Renal cortical epithelial cell (primary cell): Measurements from ENCODE around the gene PHLDB3. TPM values are rescaled to one million over a fixed set of nuclear protein-coding genes. Genes with fewer than 3 reads are reported as not detected.

Experiments used
- DNase-seq: peaks from one replicate; pipeline ENCODE4 v3.0.0-alpha.2; 2011; ENCODE audit warnings: low read depth
- total RNA-seq: library from RNA; depleted of rRNA; stranded (reverse); fragments of >200 nt; gene quantifications from 2 replicates; pipeline ENCODE4 v1.2.3, GENCODE V29; 2014

The PHLDB3 gene
- total RNA-seq, 1 donor from 2014 or later, result 12.3 TPM

GRCh38 chr19:43468354-43469159 is 36.0 kb downstream of the PHLDB3 start:
- no peak for DNase-seq

- peak; percentile 57 for DNase-seq
These were observed 36.8 kb downstream of the PHLDB3 start for GRCh38 chr19:43467730-43468129.

- DNase-seq, result no peak
These were observed 37.3 kb downstream of the PHLDB3 start for GRCh38 chr19:43467276-43467675.

- no peak for DNase-seq
These were observed 37.8 kb downstream of the PHLDB3 start for GRCh38 chr19:43466793-43467192.

- DNase-seq, result peak; percentile 55
These were observed 39.0 kb downstream of the PHLDB3 start, which contains the start of gene LYPD3 for GRCh38 chr19:43465468-43466120. Gene LYPD3, minus strand, starts transcription at chr19:43465608. Its CDS starts 37 bp downstream, at chr19:43465571.

GRCh38 chr19:43464134-43464775 is 40.3 kb downstream of the PHLDB3 start:
- DNase-seq, result no peak

GRCh38 chr19:43463381-43464133 is 41.0 kb downstream of the PHLDB3 start:
- DNase-seq, result peak; percentile 77

GRCh38 chr19:43462785-43463380 is 41.7 kb downstream of the PHLDB3 start:
- no peak for DNase-seq

GRCh38 chr19:43462383-43462782 is 42.2 kb downstream of the PHLDB3 start:
- no peak for DNase-seq

GRCh38 chr19:43461303-43461702 is 43.2 kb downstream of the PHLDB3 start:
- DNase-seq, result no peak

GRCh38 chr19:43460362-43461016 is 44.1 kb downstream of the PHLDB3 start:
- no peak for DNase-seq

- no peak for DNase-seq
These were observed 46.7 kb downstream of the PHLDB3 start for GRCh38 chr19:43457809-43458208.

GRCh38 chr19:43455321-43456113 is 49.0 kb downstream of the PHLDB3 start:
- no peak for DNase-seq

GRCh38 chr19:43454031-43454430 is 50.5 kb downstream of the PHLDB3 start:
- DNase-seq, result no peak

GRCh38 chr19:43452582-43452981 is 52.0 kb downstream of the PHLDB3 start:
- no peak for DNase-seq

GRCh38 chr19:43450545-43450997 is 54.0 kb downstream of the PHLDB3 start:
- DNase-seq, result peak; percentile 75

GRCh38 chr19:43447655-43448054 is 56.9 kb downstream of the PHLDB3 start:
- no peak for DNase-seq

GRCh38 chr19:43446746-43447489 is 57.6 kb downstream of the PHLDB3 start:
- peak; percentile 68 for DNase-seq

GRCh38 chr19:43445426-43445825 is 59.1 kb downstream of the PHLDB3 start:
- no peak for DNase-seq
